ENCODE measurements around the gene CTRB2. TPM values are rescaled to one million over a fixed set of nuclear protein-coding genes. Genes with fewer than 3 reads are reported as not detected.

CTRB2 gene
- total RNA-seq, 2 experiments from 2014 or later: not detected

DNA sequence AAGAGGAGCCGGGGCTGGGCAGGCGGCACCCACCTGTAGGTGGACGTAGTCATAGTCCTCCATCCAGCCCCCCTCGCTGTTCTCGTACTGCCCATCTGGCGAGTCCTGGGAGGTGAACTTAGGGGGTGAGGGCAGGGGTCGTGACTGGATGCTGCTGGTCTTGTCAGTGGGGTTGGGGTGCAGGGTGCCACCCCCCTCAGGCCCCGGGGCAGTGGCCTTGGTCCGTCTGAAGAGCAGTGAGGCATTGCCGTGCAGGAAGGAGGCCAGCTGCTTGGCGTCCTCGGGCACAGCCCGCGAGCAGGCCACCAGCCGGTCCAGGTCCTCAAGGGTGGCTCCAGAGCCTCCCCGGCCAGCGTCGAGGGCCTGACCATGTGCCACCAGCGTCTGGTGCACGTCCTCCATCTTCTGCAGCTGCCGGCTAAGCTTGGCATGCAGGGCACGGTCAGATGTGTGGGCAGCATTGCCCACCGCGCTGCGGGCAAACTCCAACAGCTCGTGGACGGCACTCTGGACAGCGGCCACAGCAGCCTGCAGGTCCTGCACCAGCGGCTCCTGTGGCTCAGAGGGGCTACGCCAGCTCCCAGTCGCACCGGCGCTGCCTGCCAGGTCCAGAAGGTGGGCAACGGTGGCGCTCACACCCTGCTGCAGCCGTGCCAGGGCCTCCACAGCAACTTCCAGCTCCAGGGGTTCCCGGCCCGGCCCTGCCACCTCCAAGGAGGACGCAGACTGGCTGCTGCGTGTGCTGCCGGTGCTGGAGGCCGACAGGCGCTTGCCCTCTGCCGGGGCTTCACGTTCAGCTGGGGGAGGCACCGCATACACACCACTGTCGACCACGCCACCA lies 28.1 kb upstream of the CTRB2 start:
- no peak for DNase-seq (ENCODE audit: low spot score)
- intact Hi-C loops (cut with micrococcal nuclease; ENCODE audit: unreplicated experiment): loop anchor here (5.0 kb wide), 2 partner anchors 38 to 527 kb away; no protein-coding TSS in a partner anchor
- no peak overlapping the region for H3K27ac ChIP-seq (ENCODE audit: low read depth, low read length, poor library complexity, severe bottlenecking)
- H2AFZ ChIP-seq (ENCODE audit: low read length): no peak overlapping the region
- no TSS peak for BruUV-seq (replicated peaks)
- CTCF ChIA-PET (ENCODE audit: unreplicated experiment): no interaction called here
- no peaks in the 10 kb centered on the region for H3K9me3 ChIP-seq (ENCODE audit: low read length)
- H3K79me2 ChIP-seq (ENCODE audit: insufficient read depth, low read depth, low read length): no peaks in the 10 kb centered on the region
- no peaks in the 10 kb centered on the region for H4K20me1 ChIP-seq (ENCODE audit: insufficient read depth, low read length)
- TF ChIP-seq, protein P1, sequence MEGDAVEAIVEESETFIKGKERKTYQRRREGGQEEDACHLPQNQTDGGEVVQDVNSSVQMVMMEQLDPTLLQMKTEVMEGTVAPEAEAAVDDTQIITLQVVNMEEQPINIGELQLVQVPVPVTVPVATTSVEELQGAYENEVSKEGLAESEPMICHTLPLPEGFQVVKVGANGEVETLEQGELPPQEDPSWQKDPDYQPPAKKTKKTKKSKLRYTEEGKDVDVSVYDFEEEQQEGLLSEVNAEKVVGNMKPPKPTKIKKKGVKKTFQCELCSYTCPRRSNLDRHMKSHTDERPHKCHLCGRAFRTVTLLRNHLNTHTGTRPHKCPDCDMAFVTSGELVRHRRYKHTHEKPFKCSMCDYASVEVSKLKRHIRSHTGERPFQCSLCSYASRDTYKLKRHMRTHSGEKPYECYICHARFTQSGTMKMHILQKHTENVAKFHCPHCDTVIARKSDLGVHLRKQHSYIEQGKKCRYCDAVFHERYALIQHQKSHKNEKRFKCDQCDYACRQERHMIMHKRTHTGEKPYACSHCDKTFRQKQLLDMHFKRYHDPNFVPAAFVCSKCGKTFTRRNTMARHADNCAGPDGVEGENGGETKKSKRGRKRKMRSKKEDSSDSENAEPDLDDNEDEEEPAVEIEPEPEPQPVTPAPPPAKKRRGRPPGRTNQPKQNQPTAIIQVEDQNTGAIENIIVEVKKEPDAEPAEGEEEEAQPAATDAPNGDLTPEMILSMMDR (conservative IDR thresholded peaks at IDR 0.05; ENCODE audit: low read length): no peak
- TF ChIP-seq EZH2phosphoT487 (IDR thresholded peaks at IDR 0.05; ENCODE audit: borderline replicate concordance, low read depth, low read length): no peak
- no peak overlapping the region for H3K4me2 ChIP-seq (ENCODE audit: low read length)
- H3K9me2 ChIP-seq (ENCODE audit: insufficient read depth, low read length): no peaks in the 10 kb centered on the region
- H3K4me1 ChIP-seq (ENCODE audit: insufficient read depth, low read length, poor library complexity, severe bottlenecking): no peaks in the 10 kb centered on the region
- no peaks in the 10 kb centered on the region for H3K36me3 ChIP-seq (ENCODE audit: insufficient read depth, low read length)
- POLR2A ChIA-PET: no interaction called here
- H3K4me3 ChIP-seq (ENCODE audit: low read depth, low read length, poor library complexity, severe bottlenecking): no peak overlapping the region

DNA sequence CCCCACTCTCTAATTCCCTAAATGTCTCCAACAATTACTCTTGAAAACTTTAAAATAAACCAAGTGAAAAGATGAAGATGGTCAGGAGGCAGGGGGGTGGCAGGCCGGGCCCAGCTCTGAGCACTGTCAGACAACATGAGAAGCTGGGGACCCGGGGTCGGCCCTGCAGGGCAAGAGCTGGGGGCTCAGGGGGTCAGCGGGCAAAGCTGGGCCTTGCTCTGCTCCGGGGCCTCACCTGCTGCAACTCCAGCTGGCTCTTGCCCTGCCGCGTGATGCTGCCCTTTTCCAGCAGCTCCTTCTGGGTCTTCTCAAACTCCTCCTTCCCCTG lies 26.6 kb upstream of the CTRB2 start:
- Histone ChIP-seq H4K20me1 (ENCODE audit: insufficient read depth, low read length) (no peaks in the 10 kb centered on the region), H2AFZ (ENCODE audit: low read length) (0 out of 2 replicates have a peak overlapping the region, but pooled peaks have one; percentile 63), H3K9me3 (ENCODE audit: low read length) (no peaks in the 10 kb centered on the region), H3K4me1 (ENCODE audit: insufficient read depth, low read length, poor library complexity, severe bottlenecking) (no peaks in the 10 kb centered on the region), H3K79me2 (ENCODE audit: insufficient read depth, low read depth, low read length) (no peaks in the 10 kb centered on the region), H3K9me2 (ENCODE audit: insufficient read depth, low read length) (no peaks in the 10 kb centered on the region), H3K4me3 (ENCODE audit: low read depth, low read length, poor library complexity, severe bottlenecking) (no peak overlapping the region), H3K27ac (ENCODE audit: low read depth, low read length, poor library complexity, severe bottlenecking) (no peak overlapping the region), H3K4me2 (ENCODE audit: low read length) (no peak overlapping the region), H3K36me3 (ENCODE audit: insufficient read depth, low read length) (no peaks in the 10 kb centered on the region)
- DNase-seq (ENCODE audit: low spot score): no peak
- no TSS peak for BruUV-seq (replicated peaks)
- ChIA-PET CTCF (ENCODE audit: unreplicated experiment) (interaction anchor here (0.6 to 1.8 kb wide), 8 partner anchors 14 to 169 kb away, joined by 3 to 8 read pairs (median 4); no protein-coding TSS in a partner anchor), POLR2A (interaction anchor here (1.1 kb wide), 1 partner anchor 146 kb away, joined by 3 read pairs; no protein-coding TSS in a partner anchor)
- no peak for TF ChIP-seq EZH2phosphoT487 (IDR thresholded peaks at IDR 0.05; ENCODE audit: borderline replicate concordance, low read depth, low read length)
- TF ChIP-seq, protein P1 (conservative IDR thresholded peaks at IDR 0.05; ENCODE audit: low read length): no peak
- intact Hi-C loops (cut with micrococcal nuclease; ENCODE audit: unreplicated experiment): loop anchor here (1.0 to 5.0 kb wide), 3 partner anchors 36 to 529 kb away; no protein-coding TSS in a partner anchor

DNA sequence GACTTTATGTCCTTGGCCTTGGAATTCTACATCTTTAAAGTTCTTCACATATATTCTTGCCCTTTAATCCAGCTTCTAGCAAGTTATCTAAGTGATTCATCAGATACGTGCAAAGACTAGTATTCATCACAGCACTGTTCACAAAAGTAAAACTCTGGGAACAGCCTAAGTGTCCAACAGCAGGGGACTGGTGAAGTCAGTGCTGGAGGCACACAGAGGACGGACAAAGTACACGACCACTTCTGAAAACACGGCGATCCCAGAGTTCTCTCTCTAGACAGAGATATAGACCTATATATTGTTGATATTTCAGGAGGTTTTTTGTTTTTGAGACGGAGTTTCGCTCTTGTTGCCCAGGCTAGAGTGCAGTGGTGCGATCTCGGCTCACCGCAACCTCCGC lies 24.6 kb upstream of the CTRB2 start:
- BruUV-seq (replicated peaks): no TSS peak
- no peaks in the 10 kb centered on the region for H3K9me3 ChIP-seq (ENCODE audit: low read length)
- H2AFZ ChIP-seq (ENCODE audit: low read length): no peak overlapping the region
- DNase-seq (ENCODE audit: low spot score): no peak
- ChIA-PET POLR2A (interaction anchor here (1.1 kb wide), 1 partner anchor 11 kb away, joined by 3 read pairs; no protein-coding TSS in a partner anchor), CTCF (ENCODE audit: unreplicated experiment) (no interaction called here)
- no peaks in the 10 kb centered on the region for H4K20me1 ChIP-seq (ENCODE audit: insufficient read depth, low read length)
- no peak overlapping the region for H3K4me3 ChIP-seq (ENCODE audit: low read depth, low read length, poor library complexity, severe bottlenecking)
- H3K79me2 ChIP-seq (ENCODE audit: insufficient read depth, low read depth, low read length): no peaks in the 10 kb centered on the region
- H3K4me2 ChIP-seq (ENCODE audit: low read length): no peak overlapping the region
- TF ChIP-seq, protein P1 (conservative IDR thresholded peaks at IDR 0.05; ENCODE audit: low read length): no peak
- TF ChIP-seq EZH2phosphoT487 (IDR thresholded peaks at IDR 0.05; ENCODE audit: borderline replicate concordance, low read depth, low read length): no peak
- intact Hi-C loops (cut with micrococcal nuclease; ENCODE audit: unreplicated experiment): loop anchor here (5.0 kb wide), 2 partner anchors 34 to 531 kb away; no protein-coding TSS in a partner anchor
- H3K27ac ChIP-seq (ENCODE audit: low read depth, low read length, poor library complexity, severe bottlenecking): no peak overlapping the region
- no peaks in the 10 kb centered on the region for H3K9me2 ChIP-seq (ENCODE audit: insufficient read depth, low read length)
- H3K4me1 ChIP-seq (ENCODE audit: insufficient read depth, low read length, poor library complexity, severe bottlenecking): no peaks in the 10 kb centered on the region
- H3K36me3 ChIP-seq (ENCODE audit: insufficient read depth, low read length): no peaks in the 10 kb centered on the region
